Stimulated activated CD8-positive, alpha-beta memory T cell treated with anti-CD3 and anti-CD28 coated beads, Interleukin-7, amount 100 ng/mL, for 1 hour (primary cell): Measurements from ENCODE around the gene ETS2.

Experiments
- DNase-seq, 2 donors: peaks; one replicate each; pipeline ENCODE4 v3.0.0-alpha.2; 2020; ENCODE audit warnings: low read depth in 2 of 2

Gene ETS2

GRCh38 chr21:38858812-38859205, 53.1 kb downstream of the ETS2 start:
- DNase-seq: no peak

DNA sequence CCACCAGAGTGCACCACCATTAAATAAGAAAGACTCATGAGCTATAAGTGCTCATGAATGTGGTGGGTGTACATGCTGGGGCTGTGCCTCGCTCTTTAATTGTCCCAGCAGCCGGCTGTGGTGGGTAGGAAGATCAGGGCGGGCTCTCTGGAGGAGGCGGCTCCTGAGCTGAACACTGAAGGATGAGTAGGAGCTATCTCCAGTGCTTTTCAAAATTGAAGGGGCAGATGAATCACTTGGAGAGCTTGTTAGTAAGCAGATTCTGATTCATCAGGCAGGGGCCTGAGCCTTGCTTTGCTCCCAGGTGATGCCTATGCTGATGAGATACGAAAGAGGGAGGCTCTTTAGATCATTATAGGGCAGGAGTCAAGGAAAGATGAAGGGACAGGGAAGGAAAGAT, 54.1 kb downstream of the ETS2 start:
- DNase-seq: no peak

GRCh38 chr21:38861056-38861455, 55.3 kb downstream of the ETS2 start:
- no peak for DNase-seq

GRCh38 chr21:38861989-38862683, 56.4 kb downstream of the ETS2 start:
- DNase-seq: no peak

- DNase-seq: no peak
Measured at GRCh38 chr21:38863291-38863690, 57.6 kb downstream of the ETS2 start.

DNA sequence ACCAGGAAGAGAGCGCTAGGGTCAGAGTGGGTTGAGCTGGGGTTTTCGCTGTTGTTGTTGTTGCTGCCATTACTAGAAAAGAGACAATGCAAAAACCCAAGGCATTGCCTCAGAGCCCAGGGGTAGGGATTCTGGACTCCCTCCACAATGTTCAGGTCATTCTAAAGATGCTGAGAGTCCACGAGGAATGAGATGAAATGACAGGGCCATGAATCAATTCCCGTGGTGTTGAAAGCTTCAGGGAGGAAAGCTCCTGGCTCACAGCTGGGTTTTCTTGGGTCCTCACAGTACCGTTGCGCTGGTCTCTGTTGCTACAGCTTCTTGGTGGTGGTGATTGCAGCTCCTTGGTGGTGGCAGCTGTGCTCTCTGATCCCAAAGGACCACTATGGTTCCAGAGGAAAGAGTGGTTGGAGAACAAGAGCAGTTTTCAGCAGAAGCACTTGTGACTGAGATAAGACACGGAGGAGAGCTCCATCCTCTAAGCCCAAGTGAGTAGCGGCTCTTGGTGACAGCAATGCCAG, 58.2 kb downstream of the ETS2 start:
- no peak for DNase-seq

DNA sequence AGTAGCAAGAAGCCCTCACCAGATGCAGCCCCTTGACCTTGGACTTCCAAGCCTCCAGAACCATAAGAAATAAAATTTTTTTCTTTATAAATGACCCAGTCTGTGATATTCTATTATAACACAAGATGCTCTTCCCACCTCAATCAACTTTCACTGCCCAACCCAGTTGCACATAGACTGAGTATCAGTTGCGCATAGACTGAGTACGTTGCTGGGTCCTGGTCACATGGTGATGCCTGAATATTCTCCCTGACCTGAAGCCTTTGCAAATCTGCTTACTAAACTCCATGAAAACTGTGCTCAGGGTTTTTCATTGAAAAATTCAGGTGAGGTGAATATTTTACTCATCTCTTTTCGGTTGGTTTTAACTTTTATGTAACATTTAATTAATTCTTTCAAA, 59.2 kb downstream of the ETS2 start:
- DNase-seq: no peak

DNA sequence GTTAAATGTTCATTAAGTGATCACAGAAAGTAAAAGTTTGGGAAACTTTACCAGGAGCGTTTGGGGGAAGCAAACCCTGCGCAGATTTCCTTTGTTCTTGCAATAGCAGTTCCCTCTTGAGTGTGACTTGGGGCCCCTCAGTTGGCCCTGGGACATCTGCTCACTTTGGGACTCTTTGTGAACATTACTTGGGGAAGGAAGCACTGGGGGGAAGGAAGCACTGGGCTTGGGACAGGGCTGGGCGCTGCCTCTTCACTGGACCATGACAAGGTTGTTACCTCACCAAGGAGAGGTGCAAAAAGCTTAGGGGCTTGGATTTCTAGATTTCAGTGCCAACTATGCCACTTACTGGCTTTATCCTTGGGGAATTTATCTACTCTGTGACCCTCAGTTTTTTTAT, 63.5 kb downstream of the ETS2 start:
- DNase-seq: no peak

DNA sequence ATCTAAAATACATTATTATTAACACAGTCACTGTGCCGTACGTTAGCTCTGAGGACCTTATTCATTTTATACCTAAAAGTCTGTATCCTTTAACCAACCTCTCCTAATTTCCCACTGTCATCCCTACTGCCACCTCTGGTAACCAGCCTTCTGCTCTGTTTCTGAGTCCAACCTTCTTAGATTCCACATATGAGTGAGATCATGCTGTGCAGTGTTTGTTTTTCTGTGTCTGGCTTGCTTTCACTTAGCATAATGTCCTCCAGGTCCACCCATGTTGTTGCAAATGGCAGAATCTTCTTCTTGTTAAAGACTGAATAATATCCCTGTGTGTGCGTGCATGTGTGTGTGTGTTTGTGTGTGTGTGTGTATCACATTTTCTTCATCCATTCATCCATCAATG, 64.2 kb downstream of the ETS2 start:
- no peak for DNase-seq
